Effector CD8-positive, alpha-beta T cell (primary cell): ENCODE results near the gene LRP8.

Source experiments
- DNase-seq: peaks from one replicate; lab custom pipeline; 2025; lab: John Stamatoyannopoulos, UW
- total RNA-seq, 4 experiments: gene quantifications; one replicate each; lab custom pipeline; 2026; lab: John Stamatoyannopoulos, UW

Gene LRP8
- total RNA-seq, result 44.5 to 123 (median 113) reads per million in 4 experiments

GRCh38 chr1:53328009-53328461 lies at the start of gene LRP8:
Gene LRP8 (minus strand): TSS chr1:53328070. CDS start chr1:53327912, 158 bp downstream.
- DNase-seq, result peak; percentile 43

- no peak for DNase-seq
Measured at GRCh38 chr1:53377438-53377841, 49.6 kb upstream of the LRP8 start.

- DNase-seq, result no peak
Measured at GRCh38 chr1:53376742-53377437, 49.0 kb upstream of the LRP8 start.

GRCh38 chr1:53376041-53376461 lies 48.2 kb upstream of the LRP8 start:
- DNase-seq, result no peak

GRCh38 chr1:53375440-53375839 lies 47.6 kb upstream of the LRP8 start:
- DNase-seq, result no peak

- no peak for DNase-seq
Measured at GRCh38 chr1:53373246-53373645, 45.4 kb upstream of the LRP8 start.

- no peak for DNase-seq
Measured at GRCh38 chr1:53372501-53372951, 44.7 kb upstream of the LRP8 start.

GRCh38 chr1:53371851-53372250 lies 44.0 kb upstream of the LRP8 start:
- no peak for DNase-seq

GRCh38 chr1:53371121-53371666 lies 43.3 kb upstream of the LRP8 start:
- no peak for DNase-seq

- no peak for DNase-seq
Measured at GRCh38 chr1:53370369-53370961, 42.6 kb upstream of the LRP8 start.

GRCh38 chr1:53369761-53370160 lies 41.9 kb upstream of the LRP8 start:
- no peak for DNase-seq

- DNase-seq, result no peak
Measured at GRCh38 chr1:53369034-53369750, 41.3 kb upstream of the LRP8 start.

- DNase-seq, result no peak
Measured at GRCh38 chr1:53368314-53369033, 40.6 kb upstream of the LRP8 start.

- no peak for DNase-seq
Measured at GRCh38 chr1:53367503-53368313, 39.8 kb upstream of the LRP8 start.

- no peak for DNase-seq
Measured at GRCh38 chr1:53366901-53367502, 39.1 kb upstream of the LRP8 start.

GRCh38 chr1:53365437-53366063 lies 37.7 kb upstream of the LRP8 start:
- DNase-seq, result no peak

GRCh38 chr1:53362851-53363642 lies 35.2 kb upstream of the LRP8 start:
- no peak for DNase-seq

- DNase-seq, result no peak
Measured at GRCh38 chr1:53362270-53362669, 34.4 kb upstream of the LRP8 start.

GRCh38 chr1:53361541-53361961 lies 33.7 kb upstream of the LRP8 start:
- no peak for DNase-seq
